CD4-positive, alpha-beta T cell (primary cell): ENCODE data around the gene TSPAN11. TPM values are rescaled to one million over a fixed set of nuclear protein-coding genes. Genes with fewer than 3 reads are reported as not detected.

ENCODE experiments used
- ATAC-seq: fragments of 200-7000 bp; cut with Tn5 transposase; one replicate; pipeline ENCODE4 v1.10.0; 2022; ENCODE audit warnings: mild to moderate bottlenecking; ENCODE audit not compliant: poor library complexity
- CTCF ChIA-PET: fragments of 350-600 bp; sonication (Branson Sonifier 250); formaldehyde crosslinking; loops from one replicate; lab custom pipeline; 2021; ENCODE audit warnings: antibody characterized with exemption, inconsistent platforms; lab: Charles Lee
- POLR2A ChIA-PET: fragments of 350-600 bp; sonication (Branson Sonifier 250); formaldehyde crosslinking; loops from one replicate; lab custom pipeline; 2021; ENCODE audit warnings: antibody characterized with exemption, inconsistent platforms; lab: Charles Lee
- DNase-seq, 14 experiments: peaks; one replicate each; pipeline ENCODE4 v3.0.0-alpha.2; 2013 to 2020; ENCODE audit warnings: mixed read lengths in 2 of 14
- H3K27ac ChIP-seq, 2 donors: one replicate each; pipeline versions ENCODE4 v1.5.1 to v1.7.0; 2013; ENCODE audit warnings: low read length in 2 of 2, low read depth in 1 of 2, mild to moderate bottlenecking in 1 of 2
- H3K27me3 ChIP-seq, 2 experiments: 1 replicate in 1 of 2; 2 replicates in 1 of 2; pipeline versions ENCODE4 v1.6.1 to v1.7.0; 2013; ENCODE audit warnings: low read length in 2 of 2, control low read depth in 1 of 2, mild to moderate bottlenecking in 1 of 2, moderate library complexity in 1 of 2; ENCODE audit not compliant: insufficient read depth in 2 of 2, control insufficient read depth in 1 of 2
- H3K36me3 ChIP-seq: one replicate; pipeline ENCODE4 v1.6.1; 2013; ENCODE audit warnings: low read length, control low read depth; ENCODE audit not compliant: insufficient read depth
- H3K4me1 ChIP-seq: one replicate; pipeline ENCODE4 v1.6.1; 2013; ENCODE audit warnings: low read length, control low read depth; ENCODE audit not compliant: insufficient read depth
- H3K4me3 ChIP-seq: one replicate; pipeline ENCODE4 v1.5.1; 2013; ENCODE audit warnings: mild to moderate bottlenecking, low read length, moderate library complexity
- H3K9me3 ChIP-seq, 2 experiments: 1 replicate in 1 of 2; 2 replicates in 1 of 2; pipeline versions ENCODE4 v1.6.1 to v1.7.0; 2013; ENCODE audit warnings: low read length in 2 of 2, mild to moderate bottlenecking in 2 of 2, control low read depth in 1 of 2, moderate library complexity in 1 of 2; ENCODE audit not compliant: control insufficient read depth in 1 of 2, insufficient read depth in 1 of 2
- H3K27ac Mint-ChIP-seq: one replicate; pipeline ENCODE4 v1.8.0; 2020; ENCODE audit warnings: mixed read lengths
- H3K27me3 Mint-ChIP-seq: one replicate; pipeline ENCODE4 v1.8.0; 2021; ENCODE audit warnings: mixed read lengths
- H3K36me3 Mint-ChIP-seq: one replicate; pipeline ENCODE4 v1.8.0; 2021; ENCODE audit warnings: low read depth, mixed read lengths
- H3K4me1 Mint-ChIP-seq: one replicate; pipeline ENCODE4 v1.8.0; 2021; ENCODE audit warnings: low read depth, mixed read lengths
- H3K4me3 Mint-ChIP-seq: one replicate; pipeline ENCODE4 v1.8.0; 2020; ENCODE audit warnings: mild to moderate bottlenecking, mixed read lengths
- H3K9me3 Mint-ChIP-seq: one replicate; pipeline ENCODE4 v1.8.0; 2020; ENCODE audit warnings: mixed read lengths
- CTCF ChIP-seq: fragments of 200-600 bp; IDR thresholded peaks from one replicate; pipeline ENCODE4 v1.8.0; 2022; ENCODE audit warnings: antibody characterized with exemption, mild to moderate bottlenecking
- intact Hi-C, 2 experiments: fragments of 100-400 bp; cut with DNase I in 1 of 2; cut with micrococcal nuclease in 1 of 2; formaldehyde crosslinking; loops; one replicate each; pipeline versions ENCODE4 v1.15.1 to v1.9.0; 2023 to 2025; cut with DNase I, micrococcal nuclease
- total RNA-seq, 174 experiments: library from RNA in 2 of 174; stranded (reverse) in 2 of 174; gene quantifications; one replicate each; pipeline ENCODE4 v1.2.3 and lab custom pipeline; 2021 to 2026

The TSPAN11 gene
- total RNA-seq, 2 experiments from 2014 or later: not detected

- Mint-ChIP-seq H3K4me1 (no peaks in the 10 kb centered on the region), H3K36me3 (no peaks in the 10 kb centered on the region), H3K27ac (no peak overlapping the region), H3K9me3 (no peaks in the 10 kb centered on the region), H3K4me3 (no peak overlapping the region), H3K27me3 (peaks cover 5% of the 10 kb centered on the region)
- TF ChIP-seq CTCF: no peak
- H3K4me3 ChIP-seq: no peak overlapping the region
- ATAC-seq (no peak), DNase-seq (no peak)
- no peaks in the 10 kb centered on the region for H3K9me3 ChIP-seq
- intact Hi-C loops: no loop called here
- no peaks in the 10 kb centered on the region for H3K4me1 ChIP-seq
- H3K27me3 ChIP-seq: peaks cover 0 to 2% of the 10 kb centered on the region in 2 experiments
- H3K27ac ChIP-seq: no peak overlapping the region
- ChIA-PET POLR2A (no interaction called here), CTCF (no interaction called here)
- H3K36me3 ChIP-seq: no peaks in the 10 kb centered on the region
These were observed 17.7 kb upstream of the TSPAN11 start for GRCh38 chr12:30908722-30909348.

GRCh38 chr12:30909349-30910037 is 17.1 kb upstream of the TSPAN11 start:
- Histone ChIP-seq H3K4me1 (no peaks in the 10 kb centered on the region), H3K36me3 (no peaks in the 10 kb centered on the region), H3K27ac (no peak overlapping the region), H3K4me3 (no peak overlapping the region), H3K9me3 (no peaks in the 10 kb centered on the region), H3K27me3 (peaks cover 0 to 2% of the 10 kb centered on the region in 2 experiments)
- Mint-ChIP-seq H3K9me3 (no peaks in the 10 kb centered on the region), H3K36me3 (no peaks in the 10 kb centered on the region), H3K27me3 (peaks cover 8% of the 10 kb centered on the region), H3K4me1 (no peaks in the 10 kb centered on the region), H3K27ac (no peak overlapping the region), H3K4me3 (no peak overlapping the region)
- TF ChIP-seq CTCF: no peak
- no peak for ATAC-seq
- POLR2A ChIA-PET: no interaction called here
- intact Hi-C loops: no loop called here
- no peak for DNase-seq
- CTCF ChIA-PET: no interaction called here

GRCh38 chr12:30910038-30910350 is 16.6 kb upstream of the TSPAN11 start:
- no peak overlapping the region for H3K4me3 Mint-ChIP-seq
- ATAC-seq (no peak), DNase-seq (no peak)
- no peak overlapping the region for H3K27ac Mint-ChIP-seq
- no peak for TF ChIP-seq CTCF
- ChIA-PET POLR2A (no interaction called here), CTCF (no interaction called here)
- peaks cover 8% of the 10 kb centered on the region for H3K27me3 Mint-ChIP-seq
- no peaks in the 10 kb centered on the region for H3K4me1 Mint-ChIP-seq
- no peaks in the 10 kb centered on the region for H3K4me1 ChIP-seq
- no peaks in the 10 kb centered on the region for H3K9me3 ChIP-seq
- H3K4me3 ChIP-seq: no peak overlapping the region
- H3K27ac ChIP-seq: no peak overlapping the region
- no peaks in the 10 kb centered on the region for H3K36me3 ChIP-seq
- no peaks in the 10 kb centered on the region for H3K36me3 Mint-ChIP-seq
- H3K9me3 Mint-ChIP-seq: no peaks in the 10 kb centered on the region
- intact Hi-C loops: no loop called here
- peaks cover 0 to 2% of the 10 kb centered on the region in 2 experiments for H3K27me3 ChIP-seq
